ENCODE measurements around the gene PDE4D. TPM values are rescaled to one million over a fixed set of nuclear protein-coding genes. Genes with fewer than 3 reads are reported as not detected.

Gene PDE4D
- total RNA-seq, 1 donor from 2014 or later = 11.8 TPM

- H3K27me3 Mint-ChIP-seq (ENCODE audit: low read depth) = no peaks in the 10 kb centered on the region
- no peak overlapping the region for H3K27ac Mint-ChIP-seq (ENCODE audit: unreplicated experiment)
- no peak overlapping the region for H3K4me3 Mint-ChIP-seq
- peaks cover 7% of the 10 kb centered on the region for H3K9me3 Mint-ChIP-seq
- no peak for TF ChIP-seq CTCF (conservative IDR thresholded peaks at IDR 0.05)
- no peaks in the 10 kb centered on the region for H3K4me1 Mint-ChIP-seq
- DNase-seq (ENCODE audit: low read depth, low spot score) = no peak
- peaks cover 2% of the 10 kb centered on the region for H3K36me3 Mint-ChIP-seq (ENCODE audit: low read depth)
Observed at GRCh38 chr5:59445741-59446140, 447.8 kb downstream of the PDE4D start.

- Mint-ChIP-seq H3K4me3 (no peak overlapping the region), H3K36me3 (ENCODE audit: low read depth) (no peaks in the 10 kb centered on the region), H3K27me3 (ENCODE audit: low read depth) (no peaks in the 10 kb centered on the region), H3K27ac (ENCODE audit: unreplicated experiment) (no peak overlapping the region), H3K4me1 (no peaks in the 10 kb centered on the region), H3K9me3 (peaks cover 3% of the 10 kb centered on the region)
- TF ChIP-seq CTCF (conservative IDR thresholded peaks at IDR 0.05) = no peak
- no peak for DNase-seq (ENCODE audit: low read depth, low spot score)
Observed at GRCh38 chr5:59439303-59439702, 454.2 kb downstream of the PDE4D start.

- Mint-ChIP-seq H3K36me3 (ENCODE audit: low read depth) (no peaks in the 10 kb centered on the region), H3K4me3 (no peak overlapping the region), H3K27ac (ENCODE audit: unreplicated experiment) (no peak overlapping the region), H3K9me3 (no peaks in the 10 kb centered on the region), H3K27me3 (ENCODE audit: low read depth) (no peaks in the 10 kb centered on the region), H3K4me1 (no peaks in the 10 kb centered on the region)
- no peak for TF ChIP-seq CTCF (conservative IDR thresholded peaks at IDR 0.05)
- no peak for DNase-seq (ENCODE audit: low read depth, low spot score)
Observed at GRCh38 chr5:59437176-59437575, 456.4 kb downstream of the PDE4D start.

GRCh38 chr5:59436364-59437148, 457.0 kb downstream of the PDE4D start:
- no peaks in the 10 kb centered on the region for H3K9me3 Mint-ChIP-seq
- H3K27ac Mint-ChIP-seq (ENCODE audit: unreplicated experiment) = no peak overlapping the region
- H3K4me1 Mint-ChIP-seq = no peaks in the 10 kb centered on the region
- H3K4me3 Mint-ChIP-seq = no peak overlapping the region
- H3K36me3 Mint-ChIP-seq (ENCODE audit: low read depth) = no peaks in the 10 kb centered on the region
- no peak for TF ChIP-seq CTCF (conservative IDR thresholded peaks at IDR 0.05)
- no peaks in the 10 kb centered on the region for H3K27me3 Mint-ChIP-seq (ENCODE audit: low read depth)
- DNase-seq (ENCODE audit: low read depth, low spot score) = no peak

GRCh38 chr5:59433174-59433573, 460.4 kb downstream of the PDE4D start:
- no peak for DNase-seq (ENCODE audit: low read depth, low spot score)
- Mint-ChIP-seq H3K27ac (ENCODE audit: unreplicated experiment) (no peak overlapping the region), H3K27me3 (ENCODE audit: low read depth) (no peaks in the 10 kb centered on the region), H3K4me1 (no peaks in the 10 kb centered on the region), H3K36me3 (ENCODE audit: low read depth) (no peaks in the 10 kb centered on the region), H3K9me3 (no peaks in the 10 kb centered on the region), H3K4me3 (no peak overlapping the region)
- TF ChIP-seq CTCF (conservative IDR thresholded peaks at IDR 0.05) = no peak
